Fibroblast of lung (primary cell): ENCODE measurements around the gene VPS25. TPM values are rescaled to one million over a fixed set of nuclear protein-coding genes. Genes with fewer than 3 reads are reported as not detected.
A peak's percentile ranks its signal among the peaks of the same experiment; 100 is the strongest.

Source experiments
- DNase-seq, 2 donors: peaks; one replicate each; pipeline versions ENCODE4 v3.0.0 to v3.0.0-alpha.2; 2010; ENCODE audit warnings: low read depth in 2 of 2
- H2AFZ ChIP-seq: 2 replicates; pipeline ENCODE4 v1.5.1; 2012; ENCODE audit warnings: low read length, control low read depth, inconsistent platforms
- H3K27ac ChIP-seq: 2 replicates; pipeline ENCODE4 v1.5.1; 2011; ENCODE audit warnings: low read length, control low read depth; ENCODE audit not compliant: insufficient read depth
- H3K27me3 ChIP-seq: 2 replicates; pipeline ENCODE4 v1.5.1; 2011; ENCODE audit warnings: mild to moderate bottlenecking, low read length; ENCODE audit not compliant: control insufficient read depth, insufficient read depth
- H3K36me3 ChIP-seq: 2 replicates; pipeline ENCODE4 v1.5.1; 2011; ENCODE audit warnings: low read length; ENCODE audit not compliant: control insufficient read depth, insufficient read depth
- H3K4me1 ChIP-seq: 2 replicates; pipeline ENCODE4 v1.5.1; 2011; ENCODE audit warnings: low read length; ENCODE audit not compliant: control insufficient read depth, insufficient read depth; ENCODE audit errors: extremely low read depth
- H3K4me2 ChIP-seq: 2 replicates; pipeline ENCODE4 v1.5.1; 2011; ENCODE audit warnings: low read length, control low read depth; ENCODE audit not compliant: insufficient read depth; ENCODE audit errors: extremely low read depth
- H3K4me3 ChIP-seq, 4 experiments: fragments of 200-600 bp in 1 of 4; sonication (generic) in 1 of 4; replicated peaks in 1 of 4; 2 replicates each; pipeline ENCODE4 v1.5.1; 2011 to 2016; ENCODE audit warnings: low read length in 4 of 4, low read depth in 3 of 4, mild to moderate bottlenecking in 3 of 4, control low read depth in 2 of 4, inconsistent platforms in 1 of 4, mixed read lengths in 1 of 4; ENCODE audit not compliant: insufficient read depth in 1 of 4; ENCODE audit errors: control extremely low read depth in 1 of 4
- H3K79me2 ChIP-seq: 2 replicates; pipeline ENCODE4 v1.5.1; 2012; ENCODE audit warnings: mild to moderate bottlenecking, low read length, inconsistent platforms; ENCODE audit not compliant: control insufficient read depth, insufficient read depth
- H3K9ac ChIP-seq: 2 replicates; pipeline ENCODE4 v1.5.1; 2011; ENCODE audit warnings: mild to moderate bottlenecking, low read length, control low read depth; ENCODE audit not compliant: insufficient read depth
- H3K9me3 ChIP-seq: 2 replicates; pipeline ENCODE4 v1.5.1; 2012; ENCODE audit warnings: low read depth, low read length; ENCODE audit not compliant: control insufficient read depth, insufficient read depth
- H4K20me1 ChIP-seq: 2 replicates; pipeline ENCODE4 v1.5.1; 2011; ENCODE audit warnings: low read length; ENCODE audit not compliant: control insufficient read depth, insufficient read depth; ENCODE audit errors: extremely low read depth
- EZH2 ChIP-seq: IDR thresholded peaks from 2 replicates; pipeline ENCODE4 v1.5.1; 2012; ENCODE audit warnings: low read length, control low read depth, mild to moderate bottlenecking; ENCODE audit errors: missing control alignments
- polyA plus RNA-seq, 2 donors: library from polyadenylated mRNA; depleted of rRNA in 1 of 2; stranded (reverse) in 1 of 2; unstranded in 1 of 2; fragments of >200 nt; gene quantifications; 2 replicates each; pipeline ENCODE4 v1.2.1, GENCODE V29; 2011 to 2012; ENCODE audit warnings: missing spikeins in 1 of 2
- total RNA-seq: library from RNA; depleted of rRNA; stranded (reverse); fragments of >200 nt; gene quantifications from 2 replicates; pipeline ENCODE4 v1.2.1, GENCODE V29; 2014
- TF ChIP-seq, protein P1 (sequence below), 2 donors: IDR thresholded peaks in 1 of 2; conservative IDR thresholded peaks in 1 of 2; 1 replicate in 1 of 2; 2 replicates in 1 of 2; pipeline ENCODE4 v1.5.1; 2011 to 2012; ENCODE audit warnings: low read length in 2 of 2, control low read depth in 1 of 2, inconsistent platforms in 1 of 2, low read depth in 1 of 2, mild to moderate bottlenecking in 1 of 2

Gene VPS25
- total and polyA plus RNA-seq, 2 donors (not counting 1 experiment from before 2014, with no cell fraction given): 43.6 to 92.7 TPM

DNA sequence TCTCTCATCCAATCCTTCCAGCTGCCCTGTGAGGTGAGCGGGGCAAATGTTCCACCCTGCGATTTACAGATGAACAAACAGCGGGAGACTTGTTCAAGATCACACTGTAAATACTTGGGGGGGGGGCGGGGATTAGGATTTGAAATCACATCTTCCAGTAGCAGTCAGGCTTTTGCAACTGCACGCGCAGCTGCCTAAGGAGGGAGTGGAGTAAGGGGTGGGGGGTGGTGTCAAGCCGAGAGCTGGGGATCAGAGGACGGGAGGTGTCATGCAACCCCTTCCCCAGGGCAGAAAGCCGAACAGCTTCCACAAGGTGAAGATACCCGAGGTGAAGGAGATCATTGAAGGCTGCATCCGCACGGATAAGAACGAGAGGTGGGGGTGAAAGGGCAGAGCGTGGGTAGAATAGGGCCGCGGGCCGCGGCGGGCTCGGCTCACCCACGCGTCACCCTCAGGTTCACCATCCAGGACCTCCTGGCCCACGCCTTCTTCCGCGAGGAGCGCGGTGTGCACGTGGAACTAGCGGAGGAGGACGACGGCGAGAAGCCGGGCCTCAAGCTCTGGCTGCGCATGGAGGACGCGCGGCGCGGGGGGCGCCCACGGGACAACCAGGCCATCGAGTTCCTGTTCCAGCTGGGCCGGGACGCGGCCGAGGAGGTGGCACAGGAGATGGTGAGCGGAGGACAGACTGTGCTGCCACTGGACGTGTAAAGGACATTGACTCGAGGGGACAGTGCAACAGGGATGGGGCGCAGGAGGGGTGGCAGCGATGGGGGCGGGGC is 11.8 kb downstream of the VPS25 start:
- Histone ChIP-seq H3K79me2 (no peaks in the 10 kb centered on the region), H3K27ac (no peak overlapping the region), H3K4me3 (no peak overlapping the region), H3K9ac (no peak overlapping the region), H3K9me3 (no peaks in the 10 kb centered on the region), H4K20me1 (no peaks in the 10 kb centered on the region), H3K27me3 (peaks cover 10% of the 10 kb centered on the region), H3K36me3 (peaks cover 1% of the 10 kb centered on the region), H3K4me1 (peaks cover 18% of the 10 kb centered on the region), H2AFZ (no peak overlapping the region), H3K4me2 (no peak overlapping the region)
- DNase-seq: no peak
- peak; percentile 52 for TF ChIP-seq EZH2
- TF ChIP-seq, protein P1, sequence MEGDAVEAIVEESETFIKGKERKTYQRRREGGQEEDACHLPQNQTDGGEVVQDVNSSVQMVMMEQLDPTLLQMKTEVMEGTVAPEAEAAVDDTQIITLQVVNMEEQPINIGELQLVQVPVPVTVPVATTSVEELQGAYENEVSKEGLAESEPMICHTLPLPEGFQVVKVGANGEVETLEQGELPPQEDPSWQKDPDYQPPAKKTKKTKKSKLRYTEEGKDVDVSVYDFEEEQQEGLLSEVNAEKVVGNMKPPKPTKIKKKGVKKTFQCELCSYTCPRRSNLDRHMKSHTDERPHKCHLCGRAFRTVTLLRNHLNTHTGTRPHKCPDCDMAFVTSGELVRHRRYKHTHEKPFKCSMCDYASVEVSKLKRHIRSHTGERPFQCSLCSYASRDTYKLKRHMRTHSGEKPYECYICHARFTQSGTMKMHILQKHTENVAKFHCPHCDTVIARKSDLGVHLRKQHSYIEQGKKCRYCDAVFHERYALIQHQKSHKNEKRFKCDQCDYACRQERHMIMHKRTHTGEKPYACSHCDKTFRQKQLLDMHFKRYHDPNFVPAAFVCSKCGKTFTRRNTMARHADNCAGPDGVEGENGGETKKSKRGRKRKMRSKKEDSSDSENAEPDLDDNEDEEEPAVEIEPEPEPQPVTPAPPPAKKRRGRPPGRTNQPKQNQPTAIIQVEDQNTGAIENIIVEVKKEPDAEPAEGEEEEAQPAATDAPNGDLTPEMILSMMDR (conservative IDR thresholded peaks at IDR 0.05 in 1 of 2, IDR thresholded peaks at IDR 0.05 in 1 of 2; ENCODE audit: low read depth in 1 of 2, low read length in 2 of 2): no peak

DNA sequence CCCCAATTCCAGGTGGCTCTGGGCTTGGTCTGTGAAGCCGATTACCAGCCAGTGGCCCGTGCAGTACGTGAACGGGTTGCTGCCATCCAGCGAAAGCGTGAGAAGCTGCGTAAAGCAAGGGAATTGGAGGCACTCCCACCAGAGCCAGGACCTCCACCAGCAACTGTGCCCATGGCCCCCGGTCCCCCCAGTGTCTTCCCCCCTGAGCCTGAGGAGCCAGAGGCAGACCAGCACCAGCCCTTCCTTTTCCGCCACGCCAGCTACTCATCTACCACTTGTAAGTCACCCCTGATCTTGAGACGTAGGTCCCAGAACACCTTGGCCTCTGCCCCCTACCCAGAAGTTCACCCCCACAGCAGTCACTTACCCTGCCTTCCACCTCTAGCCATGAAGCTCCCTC is 14.0 kb downstream of the VPS25 start:
- no peaks in the 10 kb centered on the region for H3K79me2 ChIP-seq
- H3K27me3 ChIP-seq: peaks cover 7% of the 10 kb centered on the region
- no peak for DNase-seq

DNA sequence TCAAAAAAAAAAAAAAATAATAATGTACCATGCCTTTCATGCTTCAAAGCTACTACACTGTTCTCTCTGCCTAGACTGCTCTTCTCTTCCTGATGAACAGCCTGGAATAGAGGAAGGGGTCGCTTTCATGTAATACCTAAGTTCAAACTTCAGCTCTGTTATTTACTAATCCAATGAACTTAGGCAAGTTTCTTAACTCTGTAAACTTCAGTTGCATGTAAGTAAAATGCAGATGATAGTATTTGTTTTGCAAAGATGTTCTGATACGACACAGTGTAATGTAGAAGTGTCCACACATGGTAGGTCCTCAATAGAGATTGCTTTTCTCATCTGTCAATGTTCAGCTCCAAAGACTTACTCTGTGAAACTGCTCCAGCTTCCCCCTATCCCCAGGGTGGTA is 18.7 kb downstream of the VPS25 start:
- TF ChIP-seq, protein P1 (conservative IDR thresholded peaks at IDR 0.05 in 1 of 2, IDR thresholded peaks at IDR 0.05 in 1 of 2; ENCODE audit: low read depth in 1 of 2, low read length in 2 of 2): no peak
- no peak for TF ChIP-seq EZH2
- Histone ChIP-seq H3K4me2 (no peak overlapping the region), H3K9ac (no peak overlapping the region), H3K79me2 (no peaks in the 10 kb centered on the region), H3K36me3 (peaks cover 5% of the 10 kb centered on the region), H3K27me3 (no peaks in the 10 kb centered on the region), H2AFZ (no peak overlapping the region), H3K27ac (no peak overlapping the region), H3K4me3 (no peak overlapping the region), H4K20me1 (no peaks in the 10 kb centered on the region), H3K9me3 (no peaks in the 10 kb centered on the region), H3K4me1 (no peaks in the 10 kb centered on the region)
- no peak for DNase-seq

More for the DNA sequence above, 14.0 kb downstream of the VPS25 start:
- H3K4me1 ChIP-seq: peaks cover 9% of the 10 kb centered on the region
- no peaks in the 10 kb centered on the region for H3K9me3 ChIP-seq
- H3K4me3 ChIP-seq: no peak overlapping the region
- TF ChIP-seq EZH2: no peak
- TF ChIP-seq, protein P1 (conservative IDR thresholded peaks at IDR 0.05 in 1 of 2, IDR thresholded peaks at IDR 0.05 in 1 of 2; ENCODE audit: low read depth in 1 of 2, low read length in 2 of 2): no peak
- H4K20me1 ChIP-seq: no peaks in the 10 kb centered on the region
- peaks cover 1% of the 10 kb centered on the region for H3K36me3 ChIP-seq
- no peak overlapping the region for H3K9ac ChIP-seq
- H3K4me2 ChIP-seq: no peak overlapping the region
- no peak overlapping the region for H2AFZ ChIP-seq
- H3K27ac ChIP-seq: no peak overlapping the region
